ENCODE data around the gene PAEP.

GRCh38 chr9:135521608-135522095 is 39.9 kb upstream of the PAEP start:
- no peak for TF ChIP-seq TAF1 (IDR thresholded peaks at IDR 0.05; ENCODE audit: borderline replicate concordance, insufficient read depth, low read length)
- TF ChIP-seq POLR2AphosphoS5 (IDR thresholded peaks at IDR 0.05; ENCODE audit: low read depth, low read length): no peak
- TF ChIP-seq SIN3A (IDR thresholded peaks at IDR 0.05; ENCODE audit: borderline replicate concordance, insufficient read depth, low read length): no peak
- no peak for TF ChIP-seq REST (IDR thresholded peaks at IDR 0.05; ENCODE audit: insufficient read depth in 1 of 2, low read depth in 2 of 2, low read length in 2 of 2)
- TF ChIP-seq FOXP2 (optimal IDR thresholded peaks at IDR 0.05; ENCODE audit: borderline replicate concordance, extremely low read depth, extremely low read length, insufficient read depth): no peak
